Osteocyte (in vitro differentiated cells): ENCODE results near the gene RAB37. TPM values are rescaled to one million over a fixed set of nuclear protein-coding genes. Genes with fewer than 3 reads are reported as not detected.

Experiments
- DNase-seq: peaks from one replicate; pipeline ENCODE4 v3.0.0; 2021; ENCODE audit warnings: mixed read lengths; ENCODE audit not compliant: unreplicated experiment; ENCODE audit errors: extremely low spot score
- H3K27ac Mint-ChIP-seq: one replicate; pipeline ENCODE4 v1.8.0; 2021; ENCODE audit warnings: mild to moderate bottlenecking, mixed read lengths; ENCODE audit not compliant: unreplicated experiment
- H3K27me3 Mint-ChIP-seq: one replicate; pipeline ENCODE4 v1.8.0; 2021; ENCODE audit warnings: mixed read lengths; ENCODE audit not compliant: unreplicated experiment
- H3K36me3 Mint-ChIP-seq: one replicate; pipeline ENCODE4 v1.8.0; 2021; ENCODE audit warnings: mixed read lengths; ENCODE audit not compliant: unreplicated experiment
- H3K4me1 Mint-ChIP-seq: one replicate; pipeline ENCODE4 v1.8.0; 2021; ENCODE audit warnings: mixed read lengths; ENCODE audit not compliant: unreplicated experiment
- H3K4me3 Mint-ChIP-seq: one replicate; pipeline ENCODE4 v1.8.0; 2021; ENCODE audit warnings: mild to moderate bottlenecking, moderate library complexity, mixed read lengths; ENCODE audit not compliant: unreplicated experiment
- H3K9me3 Mint-ChIP-seq: one replicate; pipeline ENCODE4 v1.8.0; 2021; ENCODE audit warnings: mixed read lengths; ENCODE audit not compliant: unreplicated experiment
- total RNA-seq: library from RNA; stranded (reverse); gene quantifications from 2 replicates; pipeline ENCODE4 v1.2.1, GENCODE V29; 2021
- TF ChIP-seq, protein P1 (sequence below): fragments of 200-600 bp; sonication (generic); IDR thresholded peaks from 2 replicates; pipeline ENCODE4 v1.5.0; 2021; ENCODE audit warnings: antibody characterized with exemption, mild to moderate bottlenecking, moderate library complexity

RAB37 gene
- total RNA-seq, 1 donor from 2014 or later, result not detected

DNA sequence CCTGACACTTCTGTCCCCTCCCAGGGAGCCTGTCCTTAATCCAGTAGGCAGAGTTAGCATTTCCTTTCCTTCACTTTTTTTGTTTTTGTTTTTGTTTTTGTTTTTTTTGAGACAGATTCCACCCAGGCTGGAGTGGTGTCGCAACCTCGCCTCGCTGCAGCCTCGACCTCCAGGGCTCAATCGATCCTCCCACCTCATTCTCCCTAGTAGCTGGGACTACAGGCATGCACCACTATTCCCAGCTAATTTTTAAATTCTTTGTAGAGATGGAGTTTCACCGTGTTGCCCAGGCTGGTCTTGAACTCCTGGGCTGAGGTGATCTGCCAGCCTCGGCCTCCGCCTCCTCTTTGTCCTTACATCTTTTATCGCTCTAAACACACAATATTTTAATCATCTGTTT is 15.4 kb downstream of the RAB37 start:
- Mint-ChIP-seq H3K4me1 (peaks cover 61% of the 10 kb centered on the region), H3K36me3 (peaks cover 17% of the 10 kb centered on the region), H3K9me3 (no peaks in the 10 kb centered on the region), H3K27me3 (no peaks in the 10 kb centered on the region), H3K27ac (peak overlapping the region; percentile 54), H3K4me3 (peak overlapping the region; percentile 29)
- TF ChIP-seq, protein P1, sequence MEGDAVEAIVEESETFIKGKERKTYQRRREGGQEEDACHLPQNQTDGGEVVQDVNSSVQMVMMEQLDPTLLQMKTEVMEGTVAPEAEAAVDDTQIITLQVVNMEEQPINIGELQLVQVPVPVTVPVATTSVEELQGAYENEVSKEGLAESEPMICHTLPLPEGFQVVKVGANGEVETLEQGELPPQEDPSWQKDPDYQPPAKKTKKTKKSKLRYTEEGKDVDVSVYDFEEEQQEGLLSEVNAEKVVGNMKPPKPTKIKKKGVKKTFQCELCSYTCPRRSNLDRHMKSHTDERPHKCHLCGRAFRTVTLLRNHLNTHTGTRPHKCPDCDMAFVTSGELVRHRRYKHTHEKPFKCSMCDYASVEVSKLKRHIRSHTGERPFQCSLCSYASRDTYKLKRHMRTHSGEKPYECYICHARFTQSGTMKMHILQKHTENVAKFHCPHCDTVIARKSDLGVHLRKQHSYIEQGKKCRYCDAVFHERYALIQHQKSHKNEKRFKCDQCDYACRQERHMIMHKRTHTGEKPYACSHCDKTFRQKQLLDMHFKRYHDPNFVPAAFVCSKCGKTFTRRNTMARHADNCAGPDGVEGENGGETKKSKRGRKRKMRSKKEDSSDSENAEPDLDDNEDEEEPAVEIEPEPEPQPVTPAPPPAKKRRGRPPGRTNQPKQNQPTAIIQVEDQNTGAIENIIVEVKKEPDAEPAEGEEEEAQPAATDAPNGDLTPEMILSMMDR, result no peak
- DNase-seq, result no peak

DNA sequence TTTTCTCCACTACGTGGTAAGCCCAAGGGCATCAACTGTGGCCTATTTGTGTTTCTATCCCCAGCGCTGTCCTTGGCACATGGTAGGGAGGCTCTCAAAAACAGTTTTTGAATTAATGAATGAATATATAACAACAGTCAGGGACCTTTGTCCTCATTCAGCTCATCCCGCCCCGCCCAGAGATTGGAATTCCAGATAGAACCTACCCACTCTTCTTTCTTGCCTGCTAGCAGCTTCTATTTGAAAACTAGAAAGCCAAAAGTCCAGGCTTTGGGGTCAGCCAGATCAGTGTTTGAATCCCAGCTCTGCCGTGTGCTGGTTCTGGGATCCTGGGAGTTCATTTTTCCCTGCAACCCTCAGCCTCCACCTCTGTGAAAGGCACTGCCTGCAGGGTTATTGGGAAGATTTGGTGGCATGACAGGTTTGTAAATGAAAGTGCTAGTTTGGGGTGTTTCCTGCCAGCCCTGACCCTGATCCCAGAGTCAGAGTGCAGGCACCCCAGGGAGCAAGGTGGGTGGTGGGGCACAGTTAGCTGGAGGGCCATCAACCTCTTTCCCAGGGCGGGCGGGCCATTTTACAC is 15.9 kb downstream of the RAB37 start:
- H3K27me3 Mint-ChIP-seq, result no peaks in the 10 kb centered on the region

DNA sequence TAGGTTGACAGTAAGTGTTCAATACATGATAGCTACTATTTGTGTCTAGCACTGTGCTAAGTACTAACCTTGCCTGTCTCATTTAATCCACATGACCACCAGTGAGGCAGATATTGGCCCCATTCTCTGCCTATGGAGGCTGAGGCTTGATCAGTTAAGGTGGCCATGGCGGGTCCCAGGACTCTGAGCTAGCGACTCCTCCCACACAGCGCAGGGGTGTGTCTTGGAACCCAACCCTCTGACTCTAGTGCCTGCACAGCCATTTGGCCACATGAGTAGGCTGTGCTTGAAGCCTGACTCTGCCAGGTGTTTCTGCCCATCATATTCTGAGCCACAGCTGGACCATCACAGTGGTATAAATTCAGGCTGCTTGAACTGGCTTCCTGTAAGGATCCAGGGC is 17.8 kb downstream of the RAB37 start:
- no peak overlapping the region for H3K4me3 Mint-ChIP-seq
- no peak for DNase-seq
- peaks cover 78% of the 10 kb centered on the region for H3K4me1 Mint-ChIP-seq

More for the DNA sequence above, 15.9 kb downstream of the RAB37 start:
- peaks cover 17% of the 10 kb centered on the region for H3K36me3 Mint-ChIP-seq
- H3K9me3 Mint-ChIP-seq, result no peaks in the 10 kb centered on the region
- TF ChIP-seq, protein P1, result no peak
- DNase-seq, result no peak
- peaks cover 62% of the 10 kb centered on the region for H3K4me1 Mint-ChIP-seq
- no peak overlapping the region for H3K4me3 Mint-ChIP-seq
- H3K27ac Mint-ChIP-seq, result no peak overlapping the region

DNA sequence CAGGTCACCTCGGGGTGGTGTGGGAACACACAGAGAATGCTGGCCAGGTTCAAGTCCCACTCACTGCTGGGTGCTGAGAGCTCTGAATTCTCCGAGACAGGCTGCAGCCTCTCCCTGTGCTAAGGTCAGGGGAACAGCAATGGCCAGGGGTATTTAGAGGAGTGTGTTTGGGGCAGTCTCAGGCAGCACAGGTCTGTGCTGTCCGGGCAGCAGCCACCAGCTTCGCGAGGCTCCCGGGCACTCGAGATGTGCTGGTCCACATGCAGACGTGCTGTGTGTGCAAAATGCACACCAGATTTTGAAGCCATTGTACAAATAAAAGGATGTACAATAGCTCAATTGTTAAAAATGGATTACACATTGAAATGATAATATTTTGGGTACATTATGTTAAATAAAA is 18.5 kb downstream of the RAB37 start:
- TF ChIP-seq, protein P1, result no peak
- no peak overlapping the region for H3K4me3 Mint-ChIP-seq
- no peaks in the 10 kb centered on the region for H3K9me3 Mint-ChIP-seq
- H3K27me3 Mint-ChIP-seq, result no peaks in the 10 kb centered on the region
- no peak overlapping the region for H3K27ac Mint-ChIP-seq
- H3K36me3 Mint-ChIP-seq, result peaks cover 14% of the 10 kb centered on the region
- H3K4me1 Mint-ChIP-seq, result peaks cover 78% of the 10 kb centered on the region
- DNase-seq, result no peak

More for the DNA sequence above, 17.8 kb downstream of the RAB37 start:
- peaks cover 14% of the 10 kb centered on the region for H3K36me3 Mint-ChIP-seq
- TF ChIP-seq, protein P1, result no peak
- H3K9me3 Mint-ChIP-seq, result no peaks in the 10 kb centered on the region
- no peaks in the 10 kb centered on the region for H3K27me3 Mint-ChIP-seq
- H3K27ac Mint-ChIP-seq, result no peak overlapping the region

DNA sequence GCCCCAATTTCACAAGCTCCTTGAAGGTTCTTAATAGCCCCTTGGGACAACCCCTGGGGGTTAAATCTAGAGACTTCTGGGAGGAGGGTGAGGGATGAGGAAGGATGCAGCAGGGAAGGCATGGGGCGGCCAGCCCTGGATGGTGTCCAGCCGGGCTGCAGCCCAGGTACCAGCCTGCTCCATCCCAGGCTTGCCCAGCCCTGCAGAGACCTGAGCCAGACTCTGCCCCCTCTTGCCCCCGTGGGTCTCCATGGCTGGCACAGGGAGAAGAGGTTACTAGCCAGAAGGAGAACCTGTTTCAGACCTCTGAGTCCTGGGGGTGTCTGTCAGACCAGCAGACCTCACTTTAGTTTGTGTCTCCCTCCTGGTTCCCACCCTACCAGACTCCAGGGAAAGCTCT is 19.8 kb downstream of the RAB37 start:
- Mint-ChIP-seq H3K27ac (peak overlapping the region; percentile 97), H3K4me1 (peaks cover 79% of the 10 kb centered on the region), H3K27me3 (no peaks in the 10 kb centered on the region), H3K9me3 (no peaks in the 10 kb centered on the region), H3K4me3 (peak overlapping the region; percentile 40), H3K36me3 (peaks cover 11% of the 10 kb centered on the region)
- no peak for DNase-seq
- TF ChIP-seq, protein P1, result no peak
